ENCODE results near the gene AGBL1.
"Not testable (repeated sequence)": the region's sequence is repeated elsewhere in the genome, so short reads cannot be mapped to it uniquely, and the experiment has no call there.

AGBL1 gene

DNA sequence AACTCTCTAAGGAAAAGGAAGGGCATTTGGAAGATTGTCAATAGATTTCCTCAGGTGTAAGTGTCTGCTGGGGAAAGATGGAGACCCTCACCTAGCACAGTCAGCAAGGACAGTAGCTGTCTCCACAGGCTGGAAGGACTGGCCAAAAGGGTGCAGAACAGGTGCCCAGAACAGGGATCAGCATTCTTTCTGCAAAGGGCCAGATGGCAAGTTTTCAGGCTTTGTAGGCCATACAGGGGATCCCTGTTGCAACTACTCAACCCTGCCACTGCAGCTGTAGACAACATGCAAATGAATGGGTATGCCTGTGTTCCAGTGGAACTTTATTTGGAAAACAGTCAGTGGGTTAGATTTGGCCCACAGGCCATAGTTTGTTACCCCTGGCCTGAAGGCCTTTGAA is 8.1 kb downstream of the AGBL1 start:
- no peak for DNase-seq

DNA sequence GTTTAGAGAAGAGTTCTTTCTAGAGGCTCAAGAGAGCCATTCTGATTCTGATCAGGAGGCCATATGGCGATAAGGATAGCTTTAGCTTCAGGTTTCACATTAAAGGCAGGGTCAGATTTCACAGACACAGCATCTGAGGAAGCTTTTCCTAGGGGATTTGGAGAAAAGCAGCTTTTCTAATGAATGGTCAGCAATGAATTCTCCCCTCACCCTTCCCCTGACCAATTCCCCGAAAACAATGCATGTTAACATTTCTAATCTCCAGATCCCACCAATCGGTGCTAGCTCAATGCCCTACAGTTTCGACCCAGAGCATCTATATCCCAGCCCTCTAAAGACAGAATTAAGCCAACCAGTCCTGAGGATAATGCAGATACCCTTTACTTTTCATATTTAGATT is 9.8 kb downstream of the AGBL1 start:
- DNase-seq, result no peak

DNA sequence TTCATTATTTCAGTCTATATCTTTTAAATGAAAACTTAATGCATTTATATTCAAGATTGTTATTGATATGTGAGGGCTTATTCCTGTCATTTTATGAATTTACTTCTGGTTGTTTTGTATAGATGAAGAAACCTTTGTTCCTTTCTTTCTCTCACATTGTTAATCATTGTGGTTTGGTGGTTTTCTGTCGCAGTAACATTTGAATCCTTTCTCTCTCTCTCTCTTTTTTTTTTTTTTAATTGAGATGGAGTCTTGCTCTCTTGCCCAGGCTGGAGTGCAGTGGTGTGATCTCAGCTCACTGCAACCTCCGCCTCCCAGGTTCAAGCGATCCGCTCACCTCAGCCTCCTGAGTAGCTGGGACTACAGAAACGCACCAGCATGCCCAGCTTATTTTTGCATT is 22.1 kb downstream of the AGBL1 start:
- DNase-seq, result no peak

DNA sequence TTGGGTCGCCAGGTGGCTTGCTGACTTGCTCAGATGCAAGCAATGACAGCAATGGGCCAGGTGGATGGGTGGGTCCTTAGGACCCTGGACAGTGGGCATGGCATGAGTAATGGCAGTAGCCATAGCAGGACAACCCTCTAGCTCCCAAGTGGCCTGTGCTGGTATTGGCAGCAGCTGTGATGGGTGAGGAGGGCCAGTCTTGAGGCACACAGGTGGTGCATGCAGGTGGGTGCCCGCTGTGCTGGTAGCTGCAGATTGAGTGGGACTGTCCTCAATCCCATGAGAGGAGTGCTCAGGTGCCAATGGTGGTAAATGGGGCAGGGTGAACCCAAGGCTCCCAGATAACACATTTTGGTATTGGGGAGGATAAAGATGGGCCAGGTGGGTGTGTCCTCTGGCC is 24.2 kb downstream of the AGBL1 start:
- no peak for DNase-seq

DNA sequence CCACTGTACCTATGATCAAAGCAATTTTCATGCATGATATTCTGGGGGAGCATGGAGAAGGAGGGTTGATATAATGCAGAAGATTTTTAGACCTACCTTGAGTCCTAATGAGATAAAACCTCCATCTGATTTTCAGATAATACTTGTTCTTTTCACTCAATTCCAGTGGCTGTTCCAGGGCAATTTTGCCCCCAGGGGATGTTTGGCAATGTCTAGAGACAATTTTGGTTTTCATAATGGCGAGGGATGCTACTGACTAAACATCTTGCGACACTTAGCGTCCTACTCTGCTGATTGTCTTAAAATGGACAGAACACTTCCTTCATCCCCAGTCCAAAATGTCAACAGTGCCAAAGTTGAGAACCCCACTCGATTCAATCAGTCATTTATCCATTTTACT is 26.6 kb downstream of the AGBL1 start:
- no peak for DNase-seq

DNA sequence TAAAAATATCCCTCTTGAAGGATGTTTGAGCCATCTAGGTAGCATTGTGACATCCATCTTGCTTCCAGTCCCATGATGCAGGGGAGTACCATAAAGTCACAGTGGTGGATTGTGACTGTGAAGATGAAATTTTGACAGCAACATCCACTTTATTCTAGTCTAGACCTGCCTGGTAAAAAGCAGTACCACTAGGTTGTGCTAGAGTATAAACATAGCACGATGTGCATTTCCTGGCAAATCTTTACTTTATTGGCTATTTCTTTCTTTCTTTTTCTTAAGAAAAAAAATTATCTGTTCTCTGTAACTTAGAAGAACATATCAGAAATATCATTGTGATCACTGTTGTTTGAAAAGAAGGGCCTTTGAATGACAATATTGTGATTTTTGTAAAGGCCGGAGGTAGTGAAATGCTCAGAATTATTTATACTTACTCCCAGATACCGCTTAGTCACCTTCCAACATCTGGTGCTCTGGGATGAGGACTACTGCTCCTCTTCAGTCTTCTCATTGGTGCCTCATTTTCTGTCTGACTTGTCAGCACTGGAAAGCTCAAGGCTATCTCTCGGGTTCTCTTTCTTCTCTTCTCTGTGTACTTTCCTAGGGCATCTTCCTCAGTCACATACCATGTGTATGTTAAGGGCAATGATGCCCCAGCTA is 35.6 kb downstream of the AGBL1 start:
- DNase-seq, result no peak

DNA sequence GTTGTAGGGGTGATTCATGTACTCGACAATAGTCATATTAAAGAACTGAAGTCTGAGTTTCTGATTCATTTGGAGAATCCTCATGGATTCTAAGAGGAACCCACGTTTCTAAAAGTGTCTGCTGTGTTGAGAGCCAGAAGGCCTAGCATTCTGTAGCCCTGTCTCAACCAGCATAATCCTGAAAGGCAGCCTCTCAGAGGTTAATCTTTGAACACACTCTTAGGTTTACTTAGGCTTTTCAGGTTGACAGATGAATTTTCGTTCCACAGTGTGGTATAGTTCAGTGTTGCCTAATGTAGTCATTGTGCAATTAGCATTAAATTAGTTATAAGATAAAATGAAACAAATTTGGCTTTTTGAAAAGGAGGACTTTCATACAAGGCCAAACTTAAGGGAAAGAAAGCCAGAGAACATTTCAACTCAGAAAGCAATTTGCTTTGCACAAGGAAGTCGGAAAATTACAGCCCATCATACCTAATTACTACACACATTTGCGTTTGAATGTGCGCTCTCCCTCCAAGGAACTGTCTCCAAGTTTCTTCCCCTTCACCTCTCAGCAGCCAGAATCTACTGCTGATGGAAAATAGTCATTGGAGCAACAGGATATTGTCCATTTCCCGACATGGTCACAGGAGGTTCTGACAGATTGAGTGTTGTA is 42.0 kb downstream of the AGBL1 start:
- no peak for DNase-seq

DNA sequence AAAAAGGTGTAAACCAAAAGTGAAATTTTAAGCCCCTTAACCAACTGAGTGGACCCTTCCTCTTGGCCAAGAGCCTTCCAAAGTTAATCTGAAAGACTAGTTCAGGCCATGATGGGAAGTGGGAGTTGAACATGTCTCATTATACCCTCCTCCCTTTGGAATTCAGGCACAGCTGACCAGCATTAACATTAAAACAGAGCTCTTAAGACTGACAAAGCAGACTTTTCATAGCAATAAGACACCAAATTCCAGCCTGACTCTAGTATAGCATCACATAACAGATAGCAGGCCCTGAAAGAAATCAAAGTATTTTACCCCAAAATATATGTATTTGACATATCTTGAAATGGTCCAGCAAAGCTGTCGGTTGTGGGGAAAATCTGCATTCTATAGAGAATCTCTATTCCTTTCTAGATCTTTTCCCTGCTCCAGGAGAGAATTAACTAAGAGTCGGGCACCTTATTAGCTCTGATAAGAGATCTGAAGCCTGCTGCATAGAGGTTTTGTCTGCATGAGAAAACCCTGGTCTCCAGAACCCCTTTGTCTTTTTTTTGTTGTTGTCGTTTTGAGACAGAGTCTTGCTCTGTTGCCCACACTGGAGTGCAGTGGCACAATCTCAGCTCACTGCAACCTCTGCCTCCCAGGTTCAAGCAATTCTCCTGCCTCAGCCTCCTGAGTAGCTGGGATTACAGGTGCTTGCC is 43.2 kb downstream of the AGBL1 start:
- not testable (repeated sequence) for DNase-seq

DNA sequence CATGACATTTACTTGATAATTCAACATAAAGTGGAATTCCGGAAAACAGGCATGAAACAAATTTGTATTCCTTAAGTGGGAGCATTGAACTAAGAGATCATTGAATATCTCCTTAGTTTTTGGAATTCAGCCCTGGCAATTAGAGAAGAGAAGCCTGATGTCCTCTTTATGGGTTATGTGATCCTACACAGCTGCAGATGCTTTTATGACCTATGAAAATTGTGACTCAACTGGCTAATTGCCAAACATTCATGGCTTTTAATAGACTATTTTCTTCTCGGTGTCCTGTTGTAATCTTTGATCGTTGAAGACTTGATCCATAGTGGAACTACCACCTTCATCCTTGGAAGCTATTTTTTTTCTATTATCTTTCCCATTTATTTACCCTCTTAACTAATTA is 46.1 kb downstream of the AGBL1 start:
- DNase-seq, result no peak

DNA sequence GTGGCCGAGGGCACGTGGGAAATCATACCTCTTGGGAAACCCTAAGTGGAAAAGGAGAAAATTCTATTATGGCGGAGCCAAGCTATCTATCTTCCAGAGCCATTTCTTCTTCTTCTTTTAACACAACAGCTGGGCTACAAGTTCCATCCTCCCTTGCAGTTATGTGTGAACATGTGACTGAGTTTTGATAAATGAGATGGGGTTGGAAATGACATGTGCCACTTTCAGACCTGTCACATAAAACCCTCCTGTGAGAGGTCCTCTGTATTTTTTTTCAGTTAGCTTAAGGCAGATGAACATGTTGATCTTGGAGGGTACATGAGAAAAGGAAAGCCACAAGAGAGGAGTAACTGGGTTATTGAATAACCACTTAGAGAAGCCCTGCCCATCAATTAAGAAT is 47.9 kb downstream of the AGBL1 start:
- no peak for DNase-seq

DNA sequence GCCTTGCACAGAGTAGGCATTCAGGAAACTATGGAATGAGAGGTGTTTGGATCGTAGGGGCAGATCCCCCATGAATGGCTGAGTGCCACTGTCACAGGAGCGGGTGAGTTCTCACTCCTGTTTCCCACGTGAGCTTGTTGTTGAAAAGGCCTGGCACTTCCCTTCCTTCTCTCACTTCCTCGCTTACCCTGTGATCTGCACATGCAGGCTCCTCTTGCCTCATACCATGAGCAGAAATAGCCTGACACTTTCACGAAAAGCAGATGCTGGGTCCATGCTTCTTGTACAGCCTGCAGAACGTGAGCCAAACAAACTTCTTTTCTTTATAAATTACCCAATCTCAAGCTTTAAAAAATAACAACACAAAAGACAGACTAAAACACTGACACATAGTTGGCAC is 55.4 kb downstream of the AGBL1 start:
- DNase-seq, result no peak

DNA sequence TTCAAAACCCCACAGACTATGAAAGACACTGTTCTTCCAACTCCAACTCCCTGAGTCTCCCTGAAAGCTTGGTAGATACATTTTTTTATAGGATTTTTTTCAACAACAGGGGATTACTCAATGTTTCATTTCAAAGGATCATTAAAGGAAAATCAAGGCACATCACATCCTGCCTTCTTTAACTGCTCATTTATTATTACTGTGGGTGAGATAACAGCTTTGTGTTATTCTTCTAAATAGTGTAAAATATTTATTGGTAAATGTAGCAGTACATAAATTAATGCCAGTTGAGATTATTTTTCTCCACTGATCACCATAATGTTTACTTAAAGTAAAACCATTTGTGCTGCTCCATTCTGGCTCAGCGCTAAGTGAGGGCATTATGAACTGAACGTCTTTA is 57.2 kb downstream of the AGBL1 start:
- no peak for DNase-seq

DNA sequence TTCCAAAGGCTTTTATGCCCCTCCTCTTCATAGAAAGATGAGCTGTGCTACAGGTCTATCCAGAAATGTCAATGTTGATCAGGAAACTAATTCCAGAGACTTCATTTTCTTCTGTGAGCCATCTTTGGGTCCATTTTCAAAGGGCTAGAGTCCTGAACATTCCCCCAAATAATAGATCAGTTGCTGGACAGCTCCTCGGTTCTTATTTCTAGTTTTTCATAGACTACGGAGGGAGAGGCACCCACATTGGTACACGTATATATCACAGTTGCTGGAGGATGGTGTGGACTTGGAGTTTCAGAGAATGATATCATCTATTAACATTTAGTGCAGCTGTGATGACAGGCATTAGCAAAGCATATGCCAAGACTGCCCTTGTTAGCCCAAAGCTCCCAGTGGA is 59.1 kb downstream of the AGBL1 start:
- DNase-seq, result no peak

DNA sequence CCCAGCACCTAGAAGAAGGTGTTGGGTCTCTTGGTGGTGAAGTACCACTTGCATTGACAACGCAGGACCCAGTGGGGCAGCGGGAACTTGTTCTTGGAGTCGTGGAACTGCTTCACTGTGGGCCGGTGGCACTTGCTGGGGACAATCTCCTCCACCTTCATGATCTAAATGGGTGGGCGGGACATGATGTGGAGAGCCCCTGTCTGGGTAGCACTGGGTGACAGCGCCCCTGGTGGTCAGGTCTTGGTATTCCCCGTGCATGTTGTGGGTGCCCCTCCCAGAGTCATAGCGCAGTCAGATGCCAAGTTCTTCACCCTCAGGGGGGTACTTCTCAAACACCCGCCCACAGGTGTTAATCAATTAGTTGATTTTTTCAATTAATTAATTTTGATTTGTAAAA is 60.2 kb downstream of the AGBL1 start:
- no peak for DNase-seq

DNA sequence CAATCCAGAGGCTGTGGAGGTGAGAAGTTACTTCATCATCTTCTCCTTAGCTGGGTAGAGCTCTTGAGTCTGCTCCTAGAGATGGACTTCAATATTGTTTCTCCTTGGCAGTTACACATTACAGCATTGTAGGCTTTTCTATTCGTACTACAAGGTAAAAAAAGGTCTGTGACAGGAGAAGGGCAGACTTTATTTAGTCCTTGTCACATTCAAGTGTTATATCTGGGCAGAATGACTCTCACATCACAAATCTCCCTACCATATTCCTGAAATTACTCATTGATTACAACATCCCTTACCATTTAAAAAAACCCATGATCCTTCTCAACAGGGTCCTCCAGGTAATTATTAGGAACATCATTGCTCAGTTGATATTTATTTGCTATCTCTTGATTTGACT is 75.0 kb downstream of the AGBL1 start:
- DNase-seq, result no peak

DNA sequence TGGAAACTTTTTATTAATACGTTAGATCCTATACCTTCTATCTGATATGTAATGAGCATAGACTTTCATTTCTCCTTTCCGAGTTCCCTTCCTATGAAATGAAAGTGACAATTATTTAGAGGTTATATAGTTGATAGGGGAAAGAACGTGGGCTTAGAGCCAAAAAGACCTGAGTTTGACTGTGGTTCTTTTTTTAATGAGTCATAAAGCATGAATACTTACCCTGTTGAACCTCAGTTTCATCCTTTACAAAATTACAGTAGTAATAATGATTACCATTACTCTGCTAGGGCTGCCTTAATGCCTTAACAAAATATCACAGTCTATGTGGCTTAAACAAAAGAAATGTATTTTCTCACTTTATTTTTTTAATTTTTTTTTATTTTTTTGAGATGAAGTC is 75.9 kb downstream of the AGBL1 start:
- DNase-seq, result no peak

DNA sequence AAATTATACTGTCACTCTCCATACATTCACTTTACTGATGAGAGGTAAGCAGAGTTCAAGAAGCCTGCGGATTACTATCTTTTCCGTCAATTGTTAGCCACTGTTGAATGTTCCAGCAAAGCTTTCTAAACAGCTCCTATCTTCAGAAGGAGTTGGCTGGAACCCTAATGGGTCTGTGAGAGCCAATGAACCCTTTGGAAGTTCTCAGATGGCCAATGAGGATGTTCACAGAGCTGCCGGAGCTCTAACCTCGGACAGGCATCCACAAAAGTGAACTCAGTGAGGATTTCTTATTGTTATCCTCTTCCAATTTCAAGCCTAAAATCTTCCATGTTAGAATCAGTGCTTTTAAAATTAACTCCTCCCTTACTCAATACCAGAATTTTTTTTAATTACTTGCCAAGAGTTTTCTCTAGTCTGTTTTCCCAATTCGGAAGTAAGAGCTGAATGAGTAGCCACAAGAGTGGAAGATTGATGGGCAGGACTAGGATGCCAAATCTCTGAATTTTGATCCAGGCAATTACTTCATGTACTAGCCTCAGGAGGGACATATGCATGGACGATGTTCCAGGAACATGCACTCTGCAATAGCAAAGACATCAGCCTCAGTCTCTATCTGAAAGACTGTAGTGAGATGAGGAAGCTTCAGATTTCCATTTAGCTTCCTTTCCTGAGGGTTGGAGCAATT is 78.1 kb downstream of the AGBL1 start:
- DNase-seq, result no peak

DNA sequence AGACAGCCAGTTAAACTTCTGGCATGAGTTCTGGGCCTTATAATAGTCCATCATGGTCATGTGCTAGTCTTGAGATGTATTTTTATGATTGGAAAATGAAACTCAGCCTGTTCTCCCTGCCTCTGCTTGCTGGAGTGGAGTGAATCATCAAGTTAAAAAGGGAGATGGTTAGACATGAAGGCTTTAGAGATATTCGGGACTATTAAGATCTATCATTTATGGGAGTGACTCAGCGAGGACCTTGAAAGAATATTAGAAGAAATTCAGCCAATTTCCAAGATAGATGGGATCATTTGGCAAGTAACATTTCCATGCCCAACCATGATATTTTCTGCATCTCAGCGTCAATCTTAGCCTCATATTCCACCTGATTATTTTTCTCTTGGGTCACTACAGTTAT is 79.8 kb downstream of the AGBL1 start:
- DNase-seq, result no peak

DNA sequence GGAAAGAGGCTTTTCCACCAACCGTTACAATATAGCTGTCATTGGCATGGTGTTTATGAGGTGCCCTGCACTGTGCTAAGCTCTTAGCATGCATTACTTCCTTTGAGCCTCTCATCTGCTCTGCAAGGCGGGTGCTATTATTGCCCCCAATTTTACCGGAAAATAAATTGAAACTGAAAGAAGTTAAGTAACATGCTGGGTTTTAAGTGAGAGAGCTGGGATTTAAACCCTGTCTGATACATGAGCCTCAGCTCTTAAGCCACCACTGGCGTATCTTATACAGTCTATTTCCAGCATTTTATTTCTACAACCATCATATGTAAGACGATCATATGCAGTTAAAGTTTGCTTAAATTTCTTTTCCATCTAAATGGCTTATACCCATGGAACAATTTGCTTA is 81.6 kb downstream of the AGBL1 start:
- no peak for DNase-seq

DNA sequence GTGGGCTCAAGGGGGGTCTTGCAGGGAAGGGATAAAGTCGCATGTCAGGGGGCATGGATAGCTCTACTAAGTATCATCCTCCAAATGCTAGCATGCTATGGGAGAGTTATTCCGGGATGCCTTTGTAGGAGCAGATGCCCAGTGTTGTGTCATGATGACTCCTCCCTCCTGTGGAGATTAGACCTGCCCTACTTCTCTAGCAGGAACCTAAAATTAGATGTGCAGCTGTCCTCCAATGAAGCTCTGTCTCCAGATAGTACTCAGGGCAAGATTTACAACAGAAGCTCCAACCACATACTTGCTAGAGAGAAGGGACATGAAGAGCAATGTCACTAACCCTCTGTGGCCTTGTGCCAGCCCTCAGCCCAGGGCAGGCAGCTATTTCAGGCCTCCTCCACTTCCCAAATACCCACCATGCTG is 82.5 kb downstream of the AGBL1 start:
- DNase-seq, result no peak

DNA sequence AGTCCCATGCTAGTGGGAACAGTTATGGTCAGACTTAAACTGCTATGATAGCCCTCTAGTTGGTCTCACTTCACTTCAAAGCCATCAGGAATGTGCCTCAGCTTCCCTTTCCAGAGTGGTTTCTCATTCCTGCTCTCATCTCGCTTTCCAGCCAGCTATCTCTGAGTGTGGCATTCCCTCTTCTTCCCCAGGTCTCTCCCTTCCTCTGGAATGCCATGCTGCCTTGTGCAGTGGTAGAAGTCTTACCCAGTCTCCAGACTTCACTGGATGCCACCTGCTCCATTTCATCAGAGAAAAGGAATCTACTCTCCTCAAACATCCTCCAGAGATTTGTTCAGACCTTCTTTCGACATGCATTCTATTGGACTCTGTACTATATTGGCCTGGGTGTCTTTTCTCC is 83.0 kb downstream of the AGBL1 start:
- DNase-seq, result no peak

DNA sequence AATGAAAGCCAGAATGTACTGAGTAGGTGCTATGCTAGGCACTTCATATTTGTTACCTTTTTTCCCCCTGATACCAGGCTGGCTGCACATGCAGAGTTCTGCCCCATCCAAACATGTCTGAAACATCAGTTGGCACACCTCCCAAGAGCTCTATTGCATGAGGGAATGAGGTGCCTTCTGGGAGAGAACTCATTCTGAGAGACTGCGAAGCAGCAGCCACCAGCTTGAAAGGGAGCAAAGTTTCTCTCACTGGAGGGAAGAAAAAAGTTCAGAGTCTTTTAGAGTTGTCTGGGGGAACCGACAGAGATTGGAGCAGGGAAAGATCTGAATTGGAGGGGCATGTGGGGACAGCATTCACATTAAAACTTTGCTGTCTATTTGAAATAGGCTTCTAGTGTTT is 84.1 kb downstream of the AGBL1 start:
- DNase-seq, result no peak

DNA sequence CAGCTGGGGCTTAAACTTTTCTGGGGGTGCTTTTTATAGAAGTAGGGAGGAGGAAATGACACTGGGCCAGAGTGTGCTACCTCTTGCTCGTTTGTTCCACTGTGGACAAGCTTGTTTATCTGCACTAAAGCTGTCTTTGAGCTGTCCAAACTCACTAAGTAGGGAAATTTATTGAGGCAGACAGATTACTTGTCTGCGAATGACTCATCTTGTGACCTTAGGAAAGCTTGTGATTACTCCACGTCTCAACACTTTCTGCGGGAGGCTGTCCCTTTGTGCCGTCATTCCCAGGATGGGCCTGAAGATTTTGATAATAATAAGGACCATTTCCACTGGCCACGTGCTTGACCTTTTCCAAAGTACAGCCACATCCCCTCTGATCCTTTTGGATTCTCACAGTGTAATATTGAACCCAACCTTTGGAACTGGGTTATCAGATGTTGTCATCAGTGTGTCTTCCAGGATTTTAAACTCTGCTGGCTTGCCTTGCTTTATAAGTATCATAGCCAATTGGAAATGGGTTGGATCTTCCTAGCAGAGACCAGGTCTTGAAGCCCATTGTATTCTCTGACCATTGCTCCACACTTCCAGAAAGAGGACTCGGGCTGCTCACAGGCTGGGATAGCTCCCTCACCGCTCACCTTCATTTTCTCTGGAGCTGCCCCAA is 84.7 kb downstream of the AGBL1 start:
- no peak for DNase-seq
